Fibroblast of pulmonary artery (primary cell): ENCODE data around the gene TPPP2.

ENCODE experiments used
- DNase-seq: peaks from one replicate; pipeline ENCODE4 v3.0.0-alpha.2; 2010; ENCODE audit warnings: low read depth
- H3K4me3 ChIP-seq: replicated peaks from 2 replicates; pipeline ENCODE4 v1.5.1; 2011; ENCODE audit warnings: low read depth, mild to moderate bottlenecking, control low read depth, low read length, moderate library complexity
- CTCF ChIP-seq: IDR thresholded peaks from 2 replicates; pipeline ENCODE4 v1.5.1; 2011; ENCODE audit warnings: mild to moderate bottlenecking, control low read depth, low read length, inconsistent platforms; ENCODE audit errors: missing control alignments

TPPP2 gene

DNA sequence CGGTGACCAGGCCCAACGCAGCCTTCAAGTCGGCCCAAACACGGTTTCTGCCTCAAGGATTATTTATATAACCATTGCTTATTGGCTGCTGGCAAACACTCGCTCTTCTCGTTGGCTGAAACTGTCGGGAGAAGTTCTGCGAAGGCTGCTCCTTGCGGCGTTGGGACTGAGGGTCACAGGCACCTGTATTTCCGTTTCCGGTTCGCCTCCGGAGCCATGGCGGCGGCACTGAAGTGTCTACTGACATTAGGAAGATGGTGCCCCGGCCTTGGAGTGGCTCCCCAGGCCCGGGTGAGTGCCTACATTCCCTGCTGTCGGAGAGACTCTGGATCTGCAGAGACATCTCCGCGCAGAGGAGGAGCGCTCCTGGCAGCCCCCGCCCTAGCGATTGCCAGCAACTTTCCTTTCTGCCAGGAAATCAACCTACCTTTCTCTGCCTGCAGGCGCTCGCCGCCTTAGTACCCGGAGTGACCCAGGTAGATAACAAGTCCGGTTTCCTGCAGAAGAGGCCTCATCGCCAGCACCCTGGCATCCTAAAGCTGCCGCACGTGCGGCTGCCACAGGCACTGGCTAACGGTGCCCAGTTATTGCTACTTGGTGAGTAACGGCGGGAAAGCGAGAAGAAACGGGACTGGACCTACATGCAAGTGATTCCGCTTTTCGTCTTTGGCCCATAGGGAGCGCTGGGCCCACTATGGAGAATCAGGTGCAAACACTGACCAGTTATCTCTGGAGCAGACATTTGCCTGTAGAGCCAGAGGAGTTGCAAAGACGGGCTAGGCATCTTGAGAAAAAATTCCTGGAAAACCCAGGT is 40.0 kb upstream of the TPPP2 start, which contains the start of gene METTL17:
Gene METTL17 (plus strand): TSS at position 194 of the 814 bp plus-strand sequence. CDS start 23 bp downstream, at position 217.
- peak; percentile 38 for TF ChIP-seq CTCF
- peak; percentile 98 for DNase-seq
- H3K4me3 ChIP-seq: peak within 1 kb of the TSS; percentile 90

DNA sequence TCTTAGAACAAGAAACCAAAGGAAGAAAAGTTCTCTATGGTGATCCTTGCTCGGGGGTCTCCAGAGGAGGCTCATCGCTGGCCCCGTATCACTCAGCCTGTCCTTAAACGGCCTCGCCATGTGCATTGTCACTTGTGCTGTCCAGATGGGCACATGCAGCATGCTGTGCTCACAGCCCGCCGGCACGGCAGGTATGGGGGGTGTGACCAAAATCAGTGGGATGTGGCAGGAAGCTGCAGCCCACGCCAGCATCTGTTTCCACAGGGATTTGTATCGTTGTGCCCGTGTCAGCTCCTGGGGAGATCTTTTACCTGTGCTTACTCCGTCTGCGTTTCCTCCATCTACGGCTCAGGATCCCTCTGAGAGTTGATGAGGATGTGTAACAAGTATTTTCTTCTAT is 33.5 kb upstream of the TPPP2 start:
- no peak for TF ChIP-seq CTCF
- DNase-seq: no peak
- no peak overlapping the region for H3K4me3 ChIP-seq

GRCh38 chr14:20997115-20997514 is 32.9 kb upstream of the TPPP2 start:
- no peak overlapping the region for H3K4me3 ChIP-seq
- no peak for DNase-seq
- no peak for TF ChIP-seq CTCF

DNA sequence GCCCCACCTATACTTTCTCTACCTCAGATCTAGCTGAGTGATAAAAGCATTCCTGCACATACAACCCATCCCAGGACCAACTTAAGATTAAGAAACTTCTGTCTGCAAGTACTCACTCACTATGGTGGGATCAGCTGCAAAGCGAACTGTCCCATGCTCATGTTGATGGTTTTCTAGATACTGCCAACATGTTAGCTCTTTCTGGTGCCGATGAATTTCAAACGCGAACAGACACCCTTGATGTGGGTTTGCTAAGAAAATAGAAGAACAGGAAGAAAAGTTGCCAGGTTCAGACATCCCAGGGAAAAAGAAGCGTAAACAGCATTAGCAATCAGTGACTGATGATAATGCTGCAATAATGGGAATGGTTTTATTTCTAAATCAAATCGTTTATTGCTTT is 32.5 kb upstream of the TPPP2 start:
- no peak for DNase-seq
- H3K4me3 ChIP-seq: no peak overlapping the region
- no peak for TF ChIP-seq CTCF

GRCh38 chr14:20998139-20998538 is 31.9 kb upstream of the TPPP2 start:
- no peak for DNase-seq
- H3K4me3 ChIP-seq: no peak overlapping the region
- TF ChIP-seq CTCF: no peak

- DNase-seq: peak; percentile 69
- no peak within 1 kb of the TSS for H3K4me3 ChIP-seq
- TF ChIP-seq CTCF: no peak
Measured at GRCh38 chr14:20998674-20999366, 31.2 kb upstream of the TPPP2 start, which contains the start of gene SLC39A2. SLC39A2 (plus strand) TSS chr14:20999293; CDS start chr14:20999447, 154 bp downstream.
